OCI-LY3 (cell line): ENCODE measurements around the gene EHBP1.

ENCODE experiments used
- H2AFZ ChIP-seq: fragments of 200-600, 300-600 bp; shearing (Covaris generic); 2 replicates; pipeline ENCODE4 v1.6.0; 2014; ENCODE audit warnings: antibody characterized with exemption, low read depth, low read length
- H3K27ac ChIP-seq: fragments of 200-600, 300-600 bp; sonication (generic); 2 replicates; pipeline ENCODE4 v1.5.1; 2014; ENCODE audit warnings: mild to moderate bottlenecking, low read length, moderate library complexity, mixed read lengths
- H3K27me3 ChIP-seq: fragments of 200-600, 300-600 bp; sonication (generic); 2 replicates; pipeline ENCODE4 v1.6.1; 2014; ENCODE audit warnings: low read depth, low read length, mixed read lengths
- H3K36me3 ChIP-seq: fragments of 200-600, 300-600 bp; sonication (generic); replicated peaks from 2 replicates; pipeline ENCODE3; 2014; ENCODE audit warnings: low read depth, low read length, mixed read lengths
- H3K4me1 ChIP-seq: fragments of 300-600, 200-600 bp; sonication (generic); 2 replicates; pipeline ENCODE4 v1.6.1; 2014; ENCODE audit warnings: low read length, mixed read lengths
- H3K4me2 ChIP-seq: fragments of 200-600, 300-600 bp; sonication (generic); 2 replicates; pipeline ENCODE4 v1.6.1; 2014; ENCODE audit warnings: low read length, mixed read lengths
- H3K4me3 ChIP-seq: fragments of 300-600, 200-600 bp; sonication (generic); 2 replicates; pipeline ENCODE4 v1.5.1; 2014; ENCODE audit warnings: antibody characterized with exemption, mild to moderate bottlenecking, low read length, moderate library complexity
- H3K79me2 ChIP-seq: fragments of 300-600, 200-600 bp; shearing (Covaris generic); 2 replicates; pipeline ENCODE4 v1.6.1; 2014; ENCODE audit warnings: mild to moderate bottlenecking, low read length, mixed read lengths
- H3K9ac ChIP-seq: fragments of 300-600, 200-600 bp; shearing (Covaris generic); 2 replicates; pipeline ENCODE4 v1.6.0; 2014; ENCODE audit warnings: mild to moderate bottlenecking, low read length, moderate library complexity
- H3K9me3 ChIP-seq: fragments of 200-600, 300-600 bp; shearing (Covaris generic); 2 replicates; pipeline ENCODE4 v1.6.1; 2014; ENCODE audit warnings: low read length, mixed read lengths; ENCODE audit not compliant: insufficient read depth
- H4K20me1 ChIP-seq: fragments of 200-600, 300-600 bp; sonication (generic); 2 replicates; pipeline ENCODE4 v1.6.1; 2016; ENCODE audit warnings: low read length, mixed read lengths; ENCODE audit not compliant: insufficient read depth
- CTCF ChIP-seq: fragments of 200-600, 300-600 bp; sonication (generic); IDR thresholded peaks from 2 replicates; pipeline ENCODE4 v1.5.1; 2014; ENCODE audit warnings: antibody characterized with exemption, low read length, low read depth
- EZH2phosphoT487 ChIP-seq: fragments of 200-600 bp; shearing (Covaris generic); IDR thresholded peaks from 2 replicates; pipeline ENCODE4 v1.6.1; 2018; ENCODE audit warnings: antibody characterized with exemption, mixed run types, low read depth

EHBP1 gene

GRCh38 chr2:62944362-62944761 is 238.8 kb downstream of the EHBP1 start:
- Histone ChIP-seq H3K4me3 (no peak overlapping the region), H3K4me2 (no peak overlapping the region), H3K9ac (no peak overlapping the region), H3K27me3 (no peaks in the 10 kb centered on the region), H4K20me1 (no peaks in the 10 kb centered on the region), H3K27ac (no peak overlapping the region), H2AFZ (no peak overlapping the region), H3K79me2 (no peaks in the 10 kb centered on the region), H3K36me3 (no peaks in the 10 kb centered on the region), H3K4me1 (peaks cover 5% of the 10 kb centered on the region), H3K9me3 (no peaks in the 10 kb centered on the region)
- no peak for TF ChIP-seq CTCF
- TF ChIP-seq EZH2phosphoT487: no peak

GRCh38 chr2:62947403-62947802 is 241.9 kb downstream of the EHBP1 start:
- no peak overlapping the region for H2AFZ ChIP-seq

GRCh38 chr2:62956651-62957050 is 251.1 kb downstream of the EHBP1 start:
- Histone ChIP-seq H3K4me1 (no peaks in the 10 kb centered on the region), H3K27me3 (no peaks in the 10 kb centered on the region), H3K36me3 (no peaks in the 10 kb centered on the region), H3K4me2 (no peak overlapping the region), H4K20me1 (no peaks in the 10 kb centered on the region), H2AFZ (no peak overlapping the region), H3K79me2 (no peaks in the 10 kb centered on the region), H3K27ac (no peak overlapping the region), H3K9ac (no peak overlapping the region), H3K9me3 (no peaks in the 10 kb centered on the region), H3K4me3 (no peak overlapping the region)
- TF ChIP-seq EZH2phosphoT487 (no peak), CTCF (no peak)

More at GRCh38 chr2:62947403-62947802, 241.9 kb downstream of the EHBP1 start:
- H3K9me3 ChIP-seq: no peaks in the 10 kb centered on the region
- H4K20me1 ChIP-seq: no peaks in the 10 kb centered on the region
- H3K27me3 ChIP-seq: no peaks in the 10 kb centered on the region
- no peak overlapping the region for H3K4me2 ChIP-seq
- no peak for TF ChIP-seq CTCF
- no peak for TF ChIP-seq EZH2phosphoT487
- H3K79me2 ChIP-seq: no peaks in the 10 kb centered on the region
- H3K36me3 ChIP-seq: no peaks in the 10 kb centered on the region
- no peak overlapping the region for H3K4me3 ChIP-seq
- no peak overlapping the region for H3K9ac ChIP-seq
- H3K27ac ChIP-seq: no peak overlapping the region
- H3K4me1 ChIP-seq: no peaks in the 10 kb centered on the region

GRCh38 chr2:62958206-62958605 is 252.7 kb downstream of the EHBP1 start:
- Histone ChIP-seq H3K4me2 (no peak overlapping the region), H3K4me3 (no peak overlapping the region), H3K79me2 (no peaks in the 10 kb centered on the region), H3K27me3 (no peaks in the 10 kb centered on the region), H2AFZ (no peak overlapping the region), H3K9me3 (no peaks in the 10 kb centered on the region), H3K4me1 (no peaks in the 10 kb centered on the region), H3K9ac (no peak overlapping the region), H3K36me3 (no peaks in the 10 kb centered on the region), H3K27ac (no peak overlapping the region), H4K20me1 (no peaks in the 10 kb centered on the region)
- TF ChIP-seq CTCF: no peak
- TF ChIP-seq EZH2phosphoT487: no peak
